Iris pigment epithelial cell (primary cell): ENCODE data around the gene CORO2B.

Source experiments
- DNase-seq: peaks from one replicate; pipeline ENCODE4 v3.0.0-alpha.2; 2011; ENCODE audit warnings: low read depth

Gene CORO2B

GRCh38 chr15:68627995-68628394 lies 49.2 kb downstream of the CORO2B start:
- no peak for DNase-seq

GRCh38 chr15:68629519-68630210 lies 50.9 kb downstream of the CORO2B start:
- no peak for DNase-seq

GRCh38 chr15:68630211-68630555 lies 51.4 kb downstream of the CORO2B start:
- no peak for DNase-seq

GRCh38 chr15:68630836-68631235 lies 52.0 kb downstream of the CORO2B start:
- DNase-seq, result no peak

DNA sequence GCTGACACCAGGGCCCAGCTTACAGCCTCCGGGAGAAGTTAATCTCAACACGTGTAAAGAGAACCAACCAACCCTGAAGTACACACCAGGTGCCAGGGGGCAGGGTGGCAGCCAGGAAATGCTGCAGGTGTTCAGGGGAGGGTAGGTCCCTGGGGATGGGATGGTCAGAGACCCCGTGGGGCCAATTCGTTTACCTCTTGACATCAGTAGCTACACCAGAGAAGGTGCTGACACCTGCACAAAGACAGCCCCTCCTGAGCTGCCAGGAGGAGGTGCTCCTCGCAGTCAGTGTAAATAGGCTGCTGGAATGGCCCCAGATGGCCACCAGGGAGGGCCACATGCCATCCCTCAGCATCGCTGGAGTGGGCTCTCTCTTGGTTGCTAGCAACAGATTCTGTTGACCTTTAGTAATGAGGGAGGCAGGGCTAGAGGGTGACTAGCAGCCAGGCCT lies 52.8 kb downstream of the CORO2B start:
- no peak for DNase-seq

DNA sequence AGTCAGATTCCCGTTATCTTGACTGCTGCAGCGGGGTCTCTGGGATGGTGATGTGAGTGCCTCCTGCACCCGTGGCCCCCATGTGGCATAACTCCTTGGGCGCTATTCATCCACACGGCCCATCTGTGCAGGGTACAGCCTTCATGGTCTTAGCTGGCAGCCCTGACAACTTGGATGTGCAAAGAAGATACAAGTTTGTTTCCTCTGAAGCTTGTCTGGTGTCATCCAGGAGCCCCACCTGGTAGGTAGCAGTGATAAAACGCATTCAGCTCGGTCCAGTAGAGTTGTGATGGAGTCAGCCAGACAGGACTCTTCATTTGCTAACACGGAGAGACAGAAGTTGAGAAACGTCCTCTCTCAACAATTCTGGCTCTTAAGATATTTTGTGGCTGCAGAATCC lies 53.3 kb downstream of the CORO2B start:
- no peak for DNase-seq

GRCh38 chr15:68633231-68634121 lies 54.7 kb downstream of the CORO2B start:
- no peak for DNase-seq

DNA sequence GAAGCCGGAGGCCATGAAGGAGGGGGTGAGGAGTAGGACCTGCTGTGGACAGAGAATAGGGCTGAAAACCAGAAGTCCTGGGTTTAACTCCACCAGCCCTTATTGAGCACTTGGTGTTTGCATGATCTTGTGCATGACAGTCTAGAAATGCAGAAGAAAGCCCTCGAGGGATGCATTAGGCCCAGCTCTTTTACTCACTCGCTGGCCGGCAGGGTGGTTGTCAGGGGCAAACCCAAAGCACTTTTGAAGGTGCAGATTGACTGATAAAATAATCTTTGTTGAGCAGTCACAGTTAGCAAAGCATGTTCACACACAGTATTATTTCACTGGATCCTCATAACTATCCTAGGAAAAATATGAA lies 55.3 kb downstream of the CORO2B start:
- no peak for DNase-seq

DNA sequence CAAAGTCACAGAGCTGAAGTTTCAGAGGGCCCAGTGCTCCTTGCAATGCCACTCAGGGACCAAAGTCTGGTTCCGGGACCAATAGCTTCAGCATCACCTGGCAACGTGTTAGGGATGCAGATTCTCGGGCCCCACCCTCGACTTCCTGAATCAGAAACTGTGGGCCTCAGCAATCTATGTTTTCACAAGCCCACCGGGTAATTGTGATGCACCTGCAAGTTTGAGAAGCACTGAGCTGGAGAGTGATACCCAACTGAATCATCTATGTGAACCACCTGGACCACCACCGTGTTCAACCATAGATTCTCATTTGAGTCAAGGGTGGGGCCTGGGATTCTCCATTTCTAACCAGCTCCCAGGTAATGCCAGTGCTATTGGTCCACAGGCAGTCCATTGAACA lies 55.7 kb downstream of the CORO2B start:
- DNase-seq, result no peak

DNA sequence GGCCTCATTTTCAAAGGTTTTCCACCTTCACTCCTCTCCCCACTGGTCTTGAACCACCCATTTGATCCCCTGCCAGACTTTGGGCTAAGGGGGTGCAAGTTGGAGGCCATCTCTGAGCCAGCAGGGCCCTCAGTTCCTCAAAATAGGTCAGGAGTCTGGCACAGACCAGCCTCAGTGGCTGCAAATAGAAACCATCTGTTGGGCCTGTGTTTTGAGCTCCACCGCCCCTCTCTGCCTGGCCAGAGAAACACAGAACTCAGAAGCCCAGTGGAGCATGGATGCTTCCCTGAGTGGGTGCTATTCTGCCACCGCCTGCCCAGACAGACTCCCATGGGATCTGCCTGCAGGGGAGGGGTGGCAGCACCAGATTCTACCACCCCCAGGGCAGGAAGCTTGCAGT lies 56.3 kb downstream of the CORO2B start:
- no peak for DNase-seq

- DNase-seq, result no peak
These were observed 57.5 kb downstream of the CORO2B start for GRCh38 chr15:68636256-68636655.

GRCh38 chr15:68637767-68638404 lies 59.1 kb downstream of the CORO2B start:
- DNase-seq, result no peak

GRCh38 chr15:68638953-68639515 lies 60.2 kb downstream of the CORO2B start:
- peak; percentile 54 for DNase-seq

GRCh38 chr15:68639926-68640600 lies 61.3 kb downstream of the CORO2B start:
- no peak for DNase-seq

- DNase-seq, result no peak
These were observed 62.1 kb downstream of the CORO2B start for GRCh38 chr15:68640791-68641331.

DNA sequence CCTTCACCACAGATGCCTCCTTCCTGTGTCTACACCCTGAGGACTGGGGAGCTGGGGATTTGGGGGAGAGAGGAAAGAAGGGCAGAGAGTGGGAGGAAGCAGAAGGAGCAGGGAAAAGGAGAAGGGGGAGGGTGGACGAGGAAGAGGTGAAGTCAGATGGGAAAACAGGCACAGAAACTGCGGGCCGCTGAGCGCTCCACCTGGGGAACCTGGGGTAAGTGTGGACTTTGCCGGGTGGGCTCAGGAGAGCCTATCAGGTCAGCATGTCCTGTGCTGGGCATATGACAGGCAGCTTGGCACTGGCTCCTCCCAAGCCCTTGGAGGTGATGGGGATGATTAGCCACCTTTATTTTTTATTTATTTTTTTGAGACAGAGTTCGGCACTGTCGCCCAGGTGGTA lies 62.6 kb downstream of the CORO2B start:
- no peak for DNase-seq

- no peak for DNase-seq
These were observed 63.7 kb downstream of the CORO2B start for GRCh38 chr15:68642491-68642845.

GRCh38 chr15:68643216-68643830 lies 64.5 kb downstream of the CORO2B start:
- DNase-seq, result no peak

- DNase-seq, result peak; percentile 84
These were observed 65.5 kb downstream of the CORO2B start for GRCh38 chr15:68644083-68644904.

DNA sequence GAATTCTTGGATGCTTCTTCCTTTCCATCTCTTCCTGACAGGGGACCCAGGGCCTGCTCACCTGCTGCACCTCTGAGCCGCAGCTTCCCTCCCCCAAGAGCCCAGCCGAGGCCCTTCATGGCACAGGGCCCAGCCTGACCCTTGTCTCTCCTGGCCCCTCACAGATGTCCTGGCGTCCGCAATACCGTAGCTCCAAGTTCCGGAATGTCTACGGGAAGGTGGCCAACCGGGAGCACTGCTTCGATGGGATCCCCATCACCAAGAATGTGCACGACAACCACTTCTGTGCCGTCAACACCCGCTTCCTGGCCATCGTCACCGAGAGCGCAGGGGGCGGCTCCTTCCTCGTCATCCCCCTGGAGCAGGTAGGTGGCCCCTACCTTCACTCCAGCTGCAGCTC lies 66.2 kb downstream of the CORO2B start:
- DNase-seq, result no peak

- no peak for DNase-seq
These were observed 67.4 kb downstream of the CORO2B start for GRCh38 chr15:68646156-68646555.
